ENCODE data around the gene H2BK1. TPM values are rescaled to one million over a fixed set of nuclear protein-coding genes. Genes with fewer than 3 reads are reported as not detected.

H2BK1 gene
- total RNA-seq, 4 donors from 2014 or later: not detected

- WGBS: 18% methylated on average over 20 of the region's 31 CpGs
- no peak for DNase-seq (ENCODE audit: extremely low spot score)
- H3K4me3 ChIP-seq: peak overlapping the region; percentile 53 to 61 (median 56)
- no peaks in the 10 kb centered on the region for H3K36me3 ChIP-seq
- TF ChIP-seq POLR2AphosphoS5 (IDR thresholded peaks at IDR 0.05): no peak
- TF ChIP-seq POLR2A (IDR thresholded peaks at IDR 0.05; ENCODE audit: low read depth): no peak
- no peak for TF ChIP-seq EP300 (IDR thresholded peaks at IDR 0.05)
- TF ChIP-seq CTCF (IDR thresholded peaks at IDR 0.05): no peak
- H3K27ac ChIP-seq (replicated peaks in 1 of 4): no peak overlapping the region
- H3K27me3 ChIP-seq: peaks cover 8 to 80% (median 35%) of the 10 kb centered on the region in 4 donors
- H3K4me1 ChIP-seq: peaks cover 15 to 24% (median 21%) of the 10 kb centered on the region in 4 donors
- intact Hi-C loops (cut with DNase I): no loop called here
- no peaks in the 10 kb centered on the region for H3K9me3 ChIP-seq
Measured at GRCh38 chr7:151166629-151167196, 43.6 kb downstream of the H2BK1 start.

GRCh38 chr7:151161757-151162156 is 48.5 kb downstream of the H2BK1 start:
- WGBS: 77% methylated on average over 1 of the region's 1 CpG
- H3K27me3 ChIP-seq: peaks cover 0 to 70% (median 19%) of the 10 kb centered on the region in 4 donors
- no peak for DNase-seq (ENCODE audit: extremely low spot score)
- no peaks in the 10 kb centered on the region for H3K36me3 ChIP-seq
- H3K27ac ChIP-seq (replicated peaks in 1 of 4): no peak overlapping the region
- TF ChIP-seq CTCF (IDR thresholded peaks at IDR 0.05): no peak
- TF ChIP-seq POLR2AphosphoS5 (IDR thresholded peaks at IDR 0.05): no peak
- no peak for TF ChIP-seq POLR2A (IDR thresholded peaks at IDR 0.05; ENCODE audit: low read depth)
- no peak for TF ChIP-seq EP300 (IDR thresholded peaks at IDR 0.05)
- no peak overlapping the region for H3K4me3 ChIP-seq
- peaks cover 3 to 5% (median 4%) of the 10 kb centered on the region in 4 donors for H3K4me1 ChIP-seq
- intact Hi-C loops (cut with DNase I): no loop called here
- no peaks in the 10 kb centered on the region for H3K9me3 ChIP-seq

Other genes starting within 250 kb of the H2BK1 start
- gene KCNH2, start 232.2 kb downstream of the H2BK1 start, total RNA-seq: 10 to 100 TPM; 29.8 to 71.7 (median 42.5) TPM
- gene NOS3, start 219.5 kb downstream of the H2BK1 start, total RNA-seq: 10 to 100 TPM in 3 of 4 donors, 1 to 10 TPM in 1; 3.7 to 20.2 (median 16.2) TPM
- under 1 TPM in 1 of 4 donors, not detected in 3; 0.42 TPM for gene ATG9B, start 186.0 kb downstream of the H2BK1 start, total RNA-seq
- 10 to 100 TPM; 13.1 to 25.3 (median 19.9) TPM for gene ABCB8, start 182.0 kb downstream of the H2BK1 start, total RNA-seq
- 1 to 10 TPM; 1.3 to 2.9 (median 2.1) TPM for gene ASIC3, start 162.0 kb downstream of the H2BK1 start, total RNA-seq
- gene CDK5, start 152.6 kb downstream of the H2BK1 start, total RNA-seq: 10 to 100 TPM in 2 of 4 donors, 1 to 10 TPM in 2; 5.3 to 10.4 (median 9.7) TPM
- gene SLC4A2, start 150.9 kb downstream of the H2BK1 start, total RNA-seq: 100 to 1,000 TPM in 3 of 4 donors, 10 to 100 TPM in 1; 96.8 to 165 (median 122) TPM
- 10 to 100 TPM; 45.7 to 74.9 (median 60.4) TPM for gene FASTK, start 129.7 kb downstream of the H2BK1 start, total RNA-seq
- 10 to 100 TPM; 39.0 to 66.6 (median 51.4) TPM for gene TMUB1, start 127.0 kb downstream of the H2BK1 start, total RNA-seq
- gene AGAP3, start 124.0 kb downstream of the H2BK1 start, total RNA-seq: 10 to 100 TPM; 33.8 to 71.2 (median 60.0) TPM
- gene GBX1, start 42.8 kb downstream of the H2BK1 start, total RNA-seq: not detected
- gene ASB10, start 23.2 kb downstream of the H2BK1 start, total RNA-seq: not detected
- 10 to 100 TPM; 33.8 to 53.2 (median 39.0) TPM for gene ABCF2, start 16.7 kb upstream of the H2BK1 start, total RNA-seq
- gene CHPF2, start 22.0 kb upstream of the H2BK1 start, total RNA-seq: 10 to 100 TPM; 23.7 to 39.4 (median 26.8) TPM
- gene SMARCD3, start 38.2 kb upstream of the H2BK1 start, total RNA-seq: 10 to 100 TPM; 25.3 to 43.4 (median 40.6) TPM
- 10 to 100 TPM; 45.9 to 59.1 (median 53.0) TPM for gene NUB1, start 131.3 kb upstream of the H2BK1 start, total RNA-seq
- gene WDR86, start 199.6 kb upstream of the H2BK1 start, total RNA-seq: 10 to 100 TPM in 2 of 4 donors, 1 to 10 TPM in 2; 5.4 to 11.8 (median 9.6) TPM
- 1 to 10 TPM in 1 of 4 donors, under 1 TPM in 3; under 0.01 to 1.3 (median 0.25) TPM for gene CRYGN, start 229.7 kb upstream of the H2BK1 start, total RNA-seq

All from esophagus muscularis mucosa (tissue), 4 donors.